CD4-positive, alpha-beta T cell treated with Interleukin-10 for 1 hour (primary cell): Measurements from ENCODE around the gene MLLT3.

Experiments
- DNase-seq: peaks from one replicate; pipeline ENCODE4 v3.0.0-alpha.2; 2020

Gene MLLT3

GRCh38 chr9:20325008-20325407 lies 297.3 kb downstream of the MLLT3 start:
- DNase-seq, result no peak

- no peak for DNase-seq
These were observed 300.1 kb downstream of the MLLT3 start for GRCh38 chr9:20322212-20322611.

- peak; percentile 75 for DNase-seq
These were observed 300.7 kb downstream of the MLLT3 start for GRCh38 chr9:20321423-20322082.

GRCh38 chr9:20320921-20321320 lies 301.4 kb downstream of the MLLT3 start:
- no peak for DNase-seq

DNA sequence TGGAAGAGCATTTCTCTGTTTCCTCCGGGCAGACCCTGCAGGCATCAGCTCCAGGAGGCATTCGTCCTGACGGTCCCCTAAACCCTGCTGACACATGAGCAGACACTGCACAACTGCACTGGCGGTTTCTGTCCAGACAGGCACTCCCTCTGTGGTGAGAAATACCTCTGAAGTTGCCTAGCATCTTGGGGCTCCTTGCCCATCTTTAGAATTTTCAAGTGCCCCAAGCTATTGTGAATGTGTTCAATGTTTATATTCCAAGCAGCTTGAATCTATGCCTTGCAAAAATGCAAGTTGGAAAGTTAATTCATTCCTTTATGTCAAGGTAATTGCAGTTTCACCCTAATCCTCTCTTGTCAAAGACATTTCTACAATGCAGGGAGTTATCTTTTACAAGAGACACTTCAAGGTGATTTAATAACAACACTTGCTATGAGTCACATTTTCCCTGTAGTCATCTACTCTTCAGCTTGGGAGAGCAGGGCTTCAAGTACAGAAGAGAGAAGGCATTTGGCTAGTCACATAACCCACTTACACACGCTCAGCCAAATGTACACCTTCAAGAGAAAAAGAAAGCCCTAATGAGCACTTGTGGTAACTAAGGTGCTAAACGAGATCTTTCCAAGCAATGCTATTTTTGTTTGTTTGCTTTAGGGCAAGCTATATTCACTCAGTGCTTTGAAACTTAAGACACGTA lies 302.5 kb downstream of the MLLT3 start:
- DNase-seq, result peak; percentile 25

DNA sequence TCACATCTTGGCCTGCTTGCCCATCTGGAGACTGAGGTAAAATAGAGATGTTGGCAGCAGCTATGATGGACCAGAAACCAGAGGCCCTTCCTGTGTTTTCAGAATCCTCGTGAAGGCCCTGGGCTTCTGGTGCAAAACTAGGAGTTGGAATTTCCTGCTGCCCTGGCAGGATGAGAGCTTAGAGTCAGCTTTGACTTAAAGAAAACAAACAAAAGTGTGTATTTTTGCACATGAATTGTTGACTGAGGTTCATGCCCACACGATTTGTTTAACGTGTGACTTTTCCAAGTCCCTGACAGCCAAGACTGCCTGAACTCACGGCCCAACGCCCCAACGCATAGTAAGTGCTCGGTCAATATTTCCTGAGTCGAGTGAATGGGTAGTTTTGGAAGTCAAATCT lies 303.1 kb downstream of the MLLT3 start:
- DNase-seq, result no peak

GRCh38 chr9:20317701-20318100 lies 304.6 kb downstream of the MLLT3 start:
- no peak for DNase-seq

DNA sequence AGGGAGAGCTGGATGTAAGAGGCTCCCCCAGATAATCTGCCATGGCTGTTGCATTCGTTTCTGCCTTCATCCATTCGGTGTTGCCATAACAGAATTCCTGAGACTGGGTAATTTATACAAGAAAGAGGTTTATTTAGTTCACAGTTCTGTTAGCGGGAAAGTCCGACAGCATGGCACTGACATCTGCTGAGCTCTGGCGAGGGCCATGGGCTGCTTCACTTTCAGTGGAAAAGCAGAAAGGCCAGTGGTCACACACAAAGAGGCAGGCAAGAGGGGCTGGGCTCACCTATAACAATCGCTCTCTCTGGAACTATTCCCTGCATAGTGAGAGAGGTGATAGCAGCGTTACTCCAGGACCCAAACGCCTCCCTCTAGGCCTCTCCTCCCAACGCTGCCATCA lies 305.9 kb downstream of the MLLT3 start:
- no peak for DNase-seq

- DNase-seq, result no peak
These were observed 306.6 kb downstream of the MLLT3 start for GRCh38 chr9:20315677-20316076.

- DNase-seq, result peak; percentile 55
These were observed 307.3 kb downstream of the MLLT3 start for GRCh38 chr9:20314981-20315380.

DNA sequence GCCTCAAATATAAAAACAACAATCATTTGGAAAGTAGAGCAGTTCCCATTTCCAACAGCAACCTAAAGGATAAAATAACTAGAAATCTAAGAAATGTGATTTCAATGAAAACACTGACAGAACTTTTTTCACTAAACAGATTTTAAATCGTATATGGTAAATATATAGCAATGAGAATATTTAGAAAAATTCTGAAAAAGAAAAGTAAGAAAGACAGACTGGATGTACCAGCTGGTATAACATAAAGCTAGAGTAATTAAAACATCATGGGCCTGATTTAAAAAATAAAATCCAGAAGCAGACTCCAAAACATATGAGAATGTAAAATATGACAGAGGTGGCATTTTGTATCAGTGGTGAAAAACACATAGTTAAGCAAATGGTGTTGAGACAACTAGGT lies 308.9 kb downstream of the MLLT3 start:
- no peak for DNase-seq

GRCh38 chr9:20312732-20313131 lies 309.6 kb downstream of the MLLT3 start:
- DNase-seq, result no peak

DNA sequence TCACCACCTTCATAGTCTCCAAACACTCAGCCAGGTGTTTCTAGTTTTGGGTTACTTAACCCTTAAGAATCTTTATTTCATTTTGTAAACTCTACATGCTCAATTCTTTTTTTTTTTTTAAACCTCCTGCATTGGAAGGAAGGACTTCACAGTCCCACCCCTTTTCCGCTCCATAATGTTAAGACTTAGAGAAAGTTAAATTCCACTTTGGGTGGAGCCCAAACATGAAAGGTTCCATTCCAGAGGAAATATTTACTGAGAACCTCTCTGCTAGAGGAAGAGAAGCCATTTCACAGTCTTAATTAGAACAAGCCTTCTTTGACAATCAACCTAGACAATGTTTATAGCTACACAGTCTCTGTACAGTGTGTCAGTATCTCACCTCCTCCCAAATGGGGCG lies 312.3 kb downstream of the MLLT3 start:
- DNase-seq, result no peak

DNA sequence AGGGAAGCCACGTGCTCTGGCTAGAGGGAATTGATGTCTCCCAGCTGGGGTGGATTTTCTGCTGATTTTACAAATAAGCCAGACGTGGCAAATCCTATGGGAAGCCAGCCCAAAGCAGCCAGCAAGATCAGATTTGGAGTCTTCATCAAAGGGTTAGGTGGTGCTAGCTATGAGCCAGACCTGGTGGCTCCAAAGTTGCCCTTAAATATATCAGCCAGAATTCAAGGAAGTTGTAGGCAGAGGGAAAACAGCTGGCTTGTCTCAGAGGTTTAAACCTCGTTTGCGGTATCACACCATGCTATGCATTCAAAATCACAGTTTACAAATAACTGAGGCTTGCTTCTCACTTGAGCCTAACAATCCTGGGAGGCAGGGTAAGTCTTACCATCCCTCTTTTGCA lies 313.2 kb downstream of the MLLT3 start:
- DNase-seq, result no peak

GRCh38 chr9:20307621-20308020 lies 314.7 kb downstream of the MLLT3 start:
- DNase-seq, result no peak

DNA sequence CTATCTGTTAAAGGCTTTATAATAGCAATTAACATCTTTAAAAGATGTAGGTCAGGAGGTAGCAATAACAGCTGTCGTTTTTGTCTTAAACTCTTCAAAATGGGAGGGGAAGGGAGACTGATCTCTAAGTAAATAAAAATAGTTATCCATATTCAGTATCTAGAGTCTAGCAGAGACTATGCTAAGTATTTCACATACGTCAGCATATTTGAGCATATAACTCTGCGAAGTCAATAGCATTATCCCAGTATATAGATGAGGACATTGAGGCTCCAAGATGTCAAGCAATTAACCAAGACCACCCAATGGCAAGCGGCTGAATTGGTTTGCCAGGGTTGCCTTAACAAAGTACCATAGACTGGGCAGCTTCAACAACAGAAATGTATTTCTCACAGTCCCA lies 316.8 kb downstream of the MLLT3 start:
- no peak for DNase-seq

DNA sequence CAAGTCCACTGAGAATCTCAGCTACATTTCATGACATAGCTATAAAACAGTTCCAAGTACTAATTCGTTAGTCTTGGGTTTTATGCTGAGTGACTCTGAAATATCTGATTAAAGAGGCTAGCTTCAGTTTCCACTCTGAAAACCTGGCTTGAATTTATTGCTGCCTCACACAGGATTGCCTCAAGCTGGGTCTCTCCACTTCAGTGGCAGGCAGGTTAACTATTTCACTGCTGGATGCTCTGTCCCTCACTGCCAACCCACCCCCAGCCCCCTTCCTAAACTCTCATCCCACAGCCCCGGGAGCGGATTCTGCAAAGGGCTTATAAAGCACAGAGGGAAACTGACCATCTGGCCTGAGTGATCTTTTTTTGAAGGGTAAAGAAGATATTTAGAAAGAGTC lies 318.3 kb downstream of the MLLT3 start:
- DNase-seq, result no peak

DNA sequence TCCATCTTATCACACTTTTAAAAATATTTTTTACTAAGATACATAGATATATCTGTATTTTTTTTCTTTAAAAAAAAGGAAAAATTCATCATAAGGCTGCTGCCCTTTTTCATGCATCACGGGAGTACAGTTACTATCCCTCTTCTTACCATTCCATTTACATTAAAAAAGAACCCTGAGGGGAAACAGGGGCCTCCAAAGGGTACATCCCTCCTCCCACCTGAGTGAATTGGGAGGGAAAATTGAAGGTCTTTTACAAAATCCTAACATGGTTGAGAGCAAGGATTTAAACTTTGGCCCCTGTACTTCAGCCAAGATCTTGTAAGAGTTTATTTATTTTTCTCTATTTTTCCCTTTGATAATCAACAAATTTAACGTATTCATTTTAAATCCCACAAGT lies 319.2 kb downstream of the MLLT3 start:
- no peak for DNase-seq

DNA sequence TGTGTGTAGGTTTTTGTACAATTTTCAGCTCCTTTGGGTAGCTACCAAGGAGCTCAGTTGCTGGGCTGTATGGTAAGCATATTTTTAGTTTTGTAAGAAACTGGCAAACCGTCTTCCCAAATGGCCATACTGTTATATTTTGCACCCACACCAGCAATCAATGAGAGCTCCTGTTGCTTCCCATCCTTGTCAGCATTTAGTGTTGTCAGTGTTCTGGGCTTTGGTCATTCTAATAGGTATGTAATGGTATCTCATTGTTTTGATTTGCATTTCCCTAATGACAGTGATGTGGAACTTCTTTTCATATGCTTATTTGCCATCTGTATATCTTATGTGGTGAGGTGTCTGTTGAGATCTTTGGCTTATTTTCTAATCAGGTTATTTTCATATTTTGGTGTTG lies 320.1 kb downstream of the MLLT3 start:
- DNase-seq, result no peak

- DNase-seq, result no peak
These were observed 321.7 kb downstream of the MLLT3 start for GRCh38 chr9:20300430-20301115.

DNA sequence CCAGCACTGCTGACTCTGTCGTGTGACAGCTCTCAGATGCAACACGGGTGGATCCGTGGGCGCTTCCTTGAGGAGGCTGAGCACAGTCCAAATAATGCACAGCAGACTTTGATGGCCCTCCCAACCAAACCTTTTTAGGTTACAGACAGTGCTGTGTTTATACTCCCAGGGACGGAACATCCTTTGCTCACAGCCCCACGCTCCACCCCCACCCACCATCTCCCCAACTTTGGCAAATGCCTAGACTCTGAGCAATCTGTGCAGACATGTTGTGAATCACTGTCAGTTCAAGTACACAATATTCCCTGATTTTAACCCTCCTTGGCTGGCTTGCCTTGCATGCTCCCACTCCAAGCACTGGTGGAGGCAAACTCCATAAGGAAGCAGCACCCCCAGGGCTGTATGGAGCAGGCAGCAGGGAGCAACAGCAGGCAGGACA lies 324.6 kb downstream of the MLLT3 start:
- no peak for DNase-seq

- DNase-seq, result no peak
These were observed 326.7 kb downstream of the MLLT3 start for GRCh38 chr9:20295555-20295954.

DNA sequence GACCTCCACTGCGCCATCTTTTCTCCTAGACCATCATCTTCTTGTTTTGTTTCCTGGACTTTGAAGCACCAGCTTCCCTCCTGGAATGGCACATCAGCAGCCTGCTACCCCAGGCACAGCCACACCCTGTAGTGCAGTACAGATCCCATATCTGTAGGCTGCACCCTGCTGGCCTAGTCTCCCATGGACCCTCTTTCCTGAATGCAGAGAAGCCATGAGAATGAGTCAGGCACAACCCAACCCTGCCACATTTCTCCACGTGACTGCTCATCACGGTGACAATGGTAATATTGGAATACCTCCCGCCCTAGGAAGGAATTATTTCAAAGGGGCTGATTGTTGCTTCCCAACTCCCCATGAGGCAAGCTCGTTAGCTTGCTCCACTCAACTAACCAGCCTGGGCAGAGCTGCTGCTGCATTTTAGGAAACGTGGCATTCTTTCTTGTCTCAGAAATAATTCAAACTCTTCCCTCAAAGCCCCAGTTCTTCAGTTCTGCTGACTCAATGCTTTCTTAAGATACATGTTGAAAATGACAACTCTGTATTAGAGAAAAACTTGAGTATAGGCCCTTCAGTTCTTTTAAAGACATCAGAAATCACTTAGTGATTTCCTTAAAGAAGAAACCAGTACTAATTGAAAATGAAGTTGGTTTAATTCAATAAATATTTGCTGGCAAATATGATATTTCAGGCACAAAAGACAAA lies 328.1 kb downstream of the MLLT3 start:
- DNase-seq, result no peak

GRCh38 chr9:20292002-20292401 lies 330.3 kb downstream of the MLLT3 start:
- DNase-seq, result no peak
